OCI-LY7 (cell line): ENCODE data around the gene PAX7. TPM values are rescaled to one million over a fixed set of nuclear protein-coding genes. Genes with fewer than 3 reads are reported as not detected.

Source experiments
- BruUV-seq: library from RNA; stranded (reverse); fragments of 400-500 nt; replicated peaks from 2 replicates; lab custom pipeline; 2021; lab: Mats Ljungman, UMichigan
- CTCF ChIA-PET: fragments of 300-600 bp; sonication (Branson Sonifier 250); formaldehyde crosslinking; loops from one replicate; lab custom pipeline; 2022; ENCODE audit warnings: antibody characterized with exemption; ENCODE audit not compliant: unreplicated experiment; lab: Charles Lee
- POLR2A ChIA-PET: fragments of 300-600 bp; sonication (Branson Sonifier 250); formaldehyde crosslinking; loops from one replicate; lab custom pipeline; 2022; ENCODE audit warnings: antibody characterized with exemption; lab: Charles Lee
- DNase-seq: peaks from one replicate; pipeline ENCODE4 v3.0.0-alpha.2; 2015; ENCODE audit warnings: low spot score
- H2AFZ ChIP-seq: fragments of 200-600 bp; sonication (generic), shearing (Covaris generic); 2 replicates; pipeline ENCODE4 v1.6.1; 2014; ENCODE audit warnings: mild to moderate bottlenecking, antibody characterized with exemption, low read length, moderate library complexity
- H3K27ac ChIP-seq: fragments of 200-600 bp; sonication (generic); 2 replicates; pipeline ENCODE4 v1.5.1; 2014; ENCODE audit warnings: mixed run types, low read depth, mild to moderate bottlenecking, moderate library complexity, low read length, inconsistent platforms; ENCODE audit not compliant: poor library complexity, severe bottlenecking
- H3K36me3 ChIP-seq: fragments of 200-600 bp; sonication (generic); 2 replicates; pipeline ENCODE4 v1.6.1; 2014; ENCODE audit warnings: mild to moderate bottlenecking, antibody characterized with exemption, low read length, moderate library complexity, mixed read lengths; ENCODE audit not compliant: insufficient read depth
- H3K4me1 ChIP-seq: fragments of 200-600 bp; sonication (generic); 2 replicates; pipeline ENCODE4 v1.5.1; 2014; ENCODE audit warnings: mild to moderate bottlenecking, low read length; ENCODE audit not compliant: insufficient read depth, poor library complexity, severe bottlenecking
- H3K4me2 ChIP-seq: fragments of 200-600 bp; sonication (generic); 2 replicates; pipeline ENCODE4 v1.6.1; 2014; ENCODE audit warnings: mild to moderate bottlenecking, low read length
- H3K4me3 ChIP-seq: fragments of 200-600 bp; sonication (generic); 2 replicates; pipeline ENCODE4 v1.5.1; 2014; ENCODE audit warnings: mild to moderate bottlenecking, low read depth, low read length; ENCODE audit not compliant: poor library complexity, severe bottlenecking
- H3K79me2 ChIP-seq: fragments of 200-600 bp; sonication (generic); 2 replicates; pipeline ENCODE4 v1.6.1; 2016; ENCODE audit warnings: low read depth, mild to moderate bottlenecking, low read length, moderate library complexity, mixed read lengths; ENCODE audit not compliant: insufficient read depth
- H3K9me2 ChIP-seq: fragments of 200-600 bp; sonication (generic); 2 replicates; pipeline ENCODE4 v1.6.1; 2016; ENCODE audit warnings: mild to moderate bottlenecking, low read length, mixed read lengths; ENCODE audit not compliant: insufficient read depth
- H3K9me3 ChIP-seq: fragments of 200-600 bp; sonication (generic); 2 replicates; pipeline ENCODE4 v1.6.1; 2014; ENCODE audit warnings: mild to moderate bottlenecking, mixed run types, low read length, mixed read lengths
- H4K20me1 ChIP-seq: fragments of 200-600 bp; sonication (generic); 2 replicates; pipeline ENCODE4 v1.6.1; 2014; ENCODE audit warnings: mild to moderate bottlenecking, antibody characterized with exemption, low read length, moderate library complexity, mixed read lengths; ENCODE audit not compliant: insufficient read depth
- CTCF ChIP-seq: fragments of 200-600 bp; sonication (generic); conservative IDR thresholded peaks from 2 replicates; pipeline ENCODE4 v1.5.1; 2014; ENCODE audit warnings: mild to moderate bottlenecking, antibody characterized with exemption, low read length, moderate library complexity, mixed read lengths
- EZH2phosphoT487 ChIP-seq: fragments of 200-600 bp; sonication (generic); IDR thresholded peaks from 2 replicates; pipeline ENCODE4 v1.6.1; 2018; ENCODE audit warnings: low read depth, borderline replicate concordance, mild to moderate bottlenecking, mixed run types, antibody characterized with exemption, low read length, moderate library complexity, mixed read lengths
- intact Hi-C: fragments of 100-400 bp; cut with micrococcal nuclease; formaldehyde crosslinking; loops from one replicate; pipeline ENCODE4 v1.10.0; 2022; ENCODE audit not compliant: unreplicated experiment
- total RNA-seq, 2 experiments: library from RNA; depleted of rRNA in 1 of 2; stranded (reverse); fragments of >200 nt in 1 of 2; shearing (Covaris generic) in 1 of 2; gene quantifications; 2 replicates each; pipeline ENCODE4 v1.2.3, GENCODE V29; 2014 to 2022

Gene PAX7
- total RNA-seq, 2 experiments from 2014 or later = not detected

DNA sequence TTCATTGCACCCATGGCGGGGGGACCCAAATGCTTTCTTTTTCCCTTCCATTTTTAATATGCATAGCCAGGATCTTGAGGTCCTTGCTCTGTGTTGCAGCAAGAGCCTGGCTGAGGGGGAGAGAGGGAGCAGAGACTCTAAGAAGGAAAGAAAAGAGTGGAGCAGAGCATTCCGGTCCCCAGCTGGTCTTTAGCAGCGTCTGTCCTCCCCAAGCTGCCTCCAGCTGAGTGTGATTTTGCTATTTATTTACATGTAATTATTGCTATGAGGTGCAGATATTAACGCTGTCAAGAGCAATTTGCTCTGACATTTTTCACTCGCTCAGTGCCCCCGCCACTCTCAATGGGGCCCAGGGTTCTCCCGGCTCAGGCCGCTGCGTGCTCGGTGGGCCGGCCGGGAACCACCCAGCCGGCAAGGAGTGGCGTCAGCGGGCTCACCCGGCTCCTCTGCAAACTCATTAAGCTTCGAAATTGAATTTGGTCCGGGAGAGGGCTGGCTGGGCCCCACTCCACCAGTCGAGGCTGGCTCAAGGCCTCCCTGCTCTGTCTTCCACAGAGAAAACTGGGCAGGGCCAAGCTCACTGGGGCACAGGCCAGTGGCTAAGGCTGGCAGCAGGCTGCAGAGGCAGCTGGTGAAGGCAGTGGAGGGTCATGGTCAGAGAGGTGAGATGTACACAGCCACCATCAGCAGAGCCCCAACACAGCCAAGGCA is 93.2 kb downstream of the PAX7 start:
- DNase-seq = no peak
- Histone ChIP-seq H3K9me3 (no peaks in the 10 kb centered on the region), H3K4me3 (no peak overlapping the region), H4K20me1 (no peaks in the 10 kb centered on the region), H3K4me2 (no peak overlapping the region), H3K27ac (no peak overlapping the region), H3K9me2 (no peaks in the 10 kb centered on the region), H3K79me2 (no peaks in the 10 kb centered on the region), H2AFZ (no peak overlapping the region), H3K4me1 (no peaks in the 10 kb centered on the region), H3K36me3 (no peaks in the 10 kb centered on the region)
- intact Hi-C loops = no loop called here
- POLR2A ChIA-PET = no interaction called here
- TF ChIP-seq CTCF (no peak), EZH2phosphoT487 (no peak)
- no TSS peak for BruUV-seq
- CTCF ChIA-PET = no interaction called here

DNA sequence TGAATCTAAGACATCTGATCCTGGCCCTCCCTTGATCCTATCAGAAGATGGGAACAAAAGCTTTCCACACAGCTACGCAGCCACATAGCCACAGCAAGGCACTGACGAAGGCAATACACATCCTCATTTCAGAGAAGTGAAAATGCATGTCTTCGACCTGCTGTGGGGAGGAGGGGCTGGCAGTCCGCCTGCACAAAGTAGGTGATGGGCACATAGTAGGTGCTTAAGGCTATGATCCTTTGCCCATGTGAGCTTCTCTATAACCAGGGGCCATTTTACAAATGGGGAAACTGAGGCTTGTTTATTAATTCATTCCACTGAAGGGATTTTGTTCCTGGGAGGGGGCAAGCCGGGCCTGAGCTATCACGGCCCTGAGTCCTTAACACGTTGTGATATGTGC is 94.2 kb downstream of the PAX7 start:
- DNase-seq = no peak
- Histone ChIP-seq H3K4me2 (no peak overlapping the region), H3K9me2 (no peaks in the 10 kb centered on the region), H3K36me3 (no peaks in the 10 kb centered on the region), H3K79me2 (no peaks in the 10 kb centered on the region), H3K4me1 (no peaks in the 10 kb centered on the region), H3K4me3 (no peak overlapping the region), H2AFZ (no peak overlapping the region), H3K27ac (no peak overlapping the region), H4K20me1 (no peaks in the 10 kb centered on the region), H3K9me3 (no peaks in the 10 kb centered on the region)
- CTCF ChIA-PET = no interaction called here
- POLR2A ChIA-PET = no interaction called here
- intact Hi-C loops = no loop called here
- BruUV-seq = no TSS peak
- TF ChIP-seq EZH2phosphoT487 (no peak), CTCF (no peak)

GRCh38 chr1:18725231-18725895 is 94.7 kb downstream of the PAX7 start:
- TF ChIP-seq CTCF (no peak), EZH2phosphoT487 (no peak)
- H3K27ac ChIP-seq = no peak overlapping the region
- no peaks in the 10 kb centered on the region for H3K36me3 ChIP-seq
- H3K4me3 ChIP-seq = no peak overlapping the region
- no peaks in the 10 kb centered on the region for H3K79me2 ChIP-seq
- no TSS peak for BruUV-seq
- H2AFZ ChIP-seq = no peak overlapping the region
- no peak for DNase-seq
- POLR2A ChIA-PET = no interaction called here
- H3K4me1 ChIP-seq = no peaks in the 10 kb centered on the region
- no peaks in the 10 kb centered on the region for H4K20me1 ChIP-seq
- no peaks in the 10 kb centered on the region for H3K9me2 ChIP-seq
- CTCF ChIA-PET = no interaction called here
- intact Hi-C loops = no loop called here
- no peaks in the 10 kb centered on the region for H3K9me3 ChIP-seq
- H3K4me2 ChIP-seq = no peak overlapping the region
